Middle frontal gyrus (tissue), 1 donor: ENCODE data around the gene HSD17B2.
"Not testable (repeated sequence)": the region's sequence is repeated elsewhere in the genome, so short reads cannot be mapped to it uniquely, and the experiment has no call there.

Experiments used
- DNase-seq: peaks from one replicate; pipeline ENCODE4 v3.0.0-alpha.2; 2015; ENCODE audit warnings: low spot score; ENCODE audit errors: extremely low spot score

The HSD17B2 gene, protein sequence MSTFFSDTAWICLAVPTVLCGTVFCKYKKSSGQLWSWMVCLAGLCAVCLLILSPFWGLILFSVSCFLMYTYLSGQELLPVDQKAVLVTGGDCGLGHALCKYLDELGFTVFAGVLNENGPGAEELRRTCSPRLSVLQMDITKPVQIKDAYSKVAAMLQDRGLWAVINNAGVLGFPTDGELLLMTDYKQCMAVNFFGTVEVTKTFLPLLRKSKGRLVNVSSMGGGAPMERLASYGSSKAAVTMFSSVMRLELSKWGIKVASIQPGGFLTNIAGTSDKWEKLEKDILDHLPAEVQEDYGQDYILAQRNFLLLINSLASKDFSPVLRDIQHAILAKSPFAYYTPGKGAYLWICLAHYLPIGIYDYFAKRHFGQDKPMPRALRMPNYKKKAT

DNA sequence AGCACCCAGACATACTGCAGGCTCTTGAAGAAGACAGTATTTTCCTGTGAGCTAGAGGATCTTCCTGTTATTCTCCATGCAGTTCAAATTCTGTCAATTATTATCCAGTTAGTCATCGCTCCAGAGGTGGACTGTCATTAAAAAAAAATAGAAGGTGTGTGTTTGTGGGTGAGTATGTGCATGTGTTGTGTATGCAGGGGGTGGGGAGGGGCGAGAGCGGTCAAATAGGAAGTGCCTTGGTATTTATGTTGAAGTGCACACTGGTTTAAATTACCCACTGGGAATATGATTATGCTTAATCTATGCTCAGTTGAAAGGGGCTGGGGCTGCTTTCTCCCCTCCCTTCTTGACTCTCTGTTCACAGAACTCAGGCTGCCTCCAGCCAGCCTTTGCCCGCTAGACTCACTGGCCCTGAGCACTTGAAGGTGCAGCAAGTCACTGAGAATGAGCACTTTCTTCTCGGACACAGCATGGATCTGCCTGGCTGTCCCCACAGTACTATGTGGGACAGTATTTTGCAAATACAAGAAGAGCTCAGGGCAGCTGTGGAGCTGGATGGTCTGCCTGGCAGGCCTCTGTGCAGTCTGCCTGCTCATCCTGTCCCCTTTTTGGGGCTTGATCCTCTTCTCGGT, at the start of gene HSD17B2:
TSS of gene HSD17B2 (plus strand) at position 273 of the 632 bp plus-strand sequence. CDS start at position 445, 172 bp downstream.
- DNase-seq = no peak

DNA sequence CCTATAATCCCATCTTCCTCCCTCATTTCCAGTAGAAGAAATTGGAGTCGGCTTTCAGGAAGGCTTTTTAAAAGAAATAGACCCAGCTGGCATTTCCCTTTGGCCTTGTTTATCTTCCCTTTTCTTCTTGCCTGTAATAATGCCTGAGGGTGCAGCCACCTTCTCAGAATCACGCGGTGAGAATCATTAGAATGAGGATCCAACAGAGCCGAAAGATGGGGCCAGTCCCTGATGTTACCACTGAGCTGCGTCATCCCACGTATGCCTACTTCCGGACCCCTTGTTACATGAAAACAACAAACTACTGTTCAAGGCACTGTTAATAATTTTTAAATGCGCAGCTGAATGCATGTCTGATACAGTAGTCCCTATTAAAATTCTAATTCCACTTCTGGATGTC, 47.9 kb upstream of the HSD17B2 start:
- DNase-seq = no peak

DNA sequence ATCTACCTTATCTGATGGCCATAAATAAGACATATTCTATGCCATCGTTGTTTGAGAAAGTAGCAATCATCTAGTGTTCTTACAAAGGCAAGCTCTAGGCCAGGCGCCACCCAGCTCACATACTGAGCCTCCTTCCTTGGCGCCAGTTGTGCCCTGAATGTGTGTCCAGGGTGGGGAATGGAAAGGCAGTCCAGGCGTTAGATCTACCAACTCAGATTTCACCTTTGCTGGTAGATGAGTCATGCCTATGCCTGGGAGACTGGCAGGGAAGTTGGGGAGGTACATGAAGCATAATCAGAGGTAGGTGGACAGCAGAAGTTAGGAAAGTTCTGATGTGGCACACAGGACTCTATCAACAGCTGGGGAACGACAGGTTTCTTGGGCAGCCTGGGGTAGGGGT, 47.3 kb upstream of the HSD17B2 start:
- DNase-seq = no peak

DNA sequence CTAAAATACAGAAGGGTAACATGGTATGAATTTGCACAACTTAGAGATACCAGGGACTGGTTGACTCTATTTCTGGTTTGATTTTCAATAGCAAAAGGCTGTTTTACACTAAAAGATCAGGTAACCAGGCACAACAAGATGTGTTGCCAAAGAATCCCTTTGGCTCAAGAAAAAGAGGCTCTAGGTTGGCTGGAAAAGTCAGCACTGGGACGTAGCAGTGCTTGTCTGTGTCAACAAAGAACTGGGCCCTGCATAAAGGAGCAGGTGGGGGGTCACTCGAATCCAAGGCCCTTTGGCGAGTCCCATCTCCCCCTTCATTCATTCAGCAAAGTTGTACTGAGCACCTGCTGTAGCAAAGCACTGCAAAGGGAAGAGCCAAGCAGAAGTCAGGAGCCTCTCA, 42.2 kb upstream of the HSD17B2 start:
- no peak for DNase-seq

DNA sequence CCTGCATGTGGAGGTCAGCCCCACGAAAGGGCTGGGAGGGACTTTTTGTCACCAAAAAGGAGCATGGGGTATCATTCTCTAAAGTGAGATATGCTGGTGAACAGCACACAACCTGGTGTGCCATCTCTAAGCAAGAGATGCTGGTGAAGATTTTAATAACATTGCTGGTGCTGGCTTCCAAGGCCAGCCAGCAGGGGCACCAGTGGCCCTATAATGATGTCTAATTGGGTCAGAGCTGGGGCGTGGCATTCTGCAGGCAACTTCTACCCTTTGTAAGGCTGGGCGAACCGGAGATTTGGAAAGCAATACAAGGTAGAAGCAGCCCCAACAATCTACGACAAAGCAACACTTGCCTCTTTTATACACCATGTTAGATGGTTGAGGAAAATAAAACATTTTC, 40.6 kb upstream of the HSD17B2 start:
- no peak for DNase-seq

DNA sequence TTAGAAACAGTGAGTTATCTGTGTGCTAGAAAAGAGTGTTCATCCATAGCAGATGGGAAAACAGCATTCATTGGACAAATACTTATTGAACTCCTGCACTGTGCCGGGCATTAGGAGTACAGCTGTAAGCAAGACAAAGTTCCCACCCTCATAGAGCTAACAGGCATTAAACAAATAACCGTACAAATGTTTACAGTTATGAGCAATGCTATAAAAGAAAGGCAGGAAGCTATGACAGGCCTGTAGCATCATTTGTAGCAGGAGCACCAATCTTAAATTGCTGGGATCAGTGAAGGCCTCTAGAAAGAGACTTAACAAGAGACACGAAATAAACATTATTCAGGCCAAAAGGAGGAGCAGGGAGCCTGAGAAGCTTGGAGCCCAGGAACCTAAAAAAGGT, 39.4 kb upstream of the HSD17B2 start:
- no peak for DNase-seq

DNA sequence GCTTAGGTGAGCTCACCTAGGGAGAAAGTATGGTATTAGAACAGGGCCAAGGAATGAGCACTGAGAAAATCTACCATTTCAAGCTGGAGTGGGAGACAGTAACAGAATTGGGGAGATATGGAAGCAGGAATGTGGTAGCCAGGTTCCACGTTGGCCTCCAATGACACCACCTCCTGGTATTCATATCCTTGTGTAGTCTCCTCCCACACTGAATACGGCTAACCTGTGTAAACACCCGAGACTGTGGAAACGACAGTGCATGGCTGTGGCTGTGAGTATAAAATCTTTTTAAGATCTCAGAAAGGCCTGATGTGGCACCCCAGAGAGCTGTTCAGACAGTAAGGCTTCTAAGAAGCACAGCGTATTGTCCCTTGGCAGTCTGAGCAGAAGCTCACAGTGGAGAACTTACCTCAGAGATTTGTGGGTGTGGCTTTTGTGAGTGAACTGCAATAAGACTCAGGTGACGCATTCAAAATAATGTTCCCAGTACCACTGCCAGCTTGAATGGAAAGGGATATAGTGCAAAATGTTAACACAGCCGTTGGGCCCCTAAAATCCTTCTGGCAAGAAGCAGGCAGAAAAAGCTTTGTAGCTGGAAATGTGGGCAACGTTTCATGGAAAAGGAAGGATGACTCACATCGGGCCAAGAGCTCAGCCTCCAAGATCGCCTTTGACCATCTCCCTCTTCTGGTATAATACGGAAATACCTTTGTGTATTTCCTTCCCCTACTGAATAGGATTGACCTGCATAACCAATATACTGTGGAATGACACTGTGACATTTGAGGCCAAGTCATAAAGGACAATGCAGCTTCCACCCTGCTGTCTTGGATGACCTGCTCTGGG, 38.2 kb upstream of the HSD17B2 start:
- no peak for DNase-seq

DNA sequence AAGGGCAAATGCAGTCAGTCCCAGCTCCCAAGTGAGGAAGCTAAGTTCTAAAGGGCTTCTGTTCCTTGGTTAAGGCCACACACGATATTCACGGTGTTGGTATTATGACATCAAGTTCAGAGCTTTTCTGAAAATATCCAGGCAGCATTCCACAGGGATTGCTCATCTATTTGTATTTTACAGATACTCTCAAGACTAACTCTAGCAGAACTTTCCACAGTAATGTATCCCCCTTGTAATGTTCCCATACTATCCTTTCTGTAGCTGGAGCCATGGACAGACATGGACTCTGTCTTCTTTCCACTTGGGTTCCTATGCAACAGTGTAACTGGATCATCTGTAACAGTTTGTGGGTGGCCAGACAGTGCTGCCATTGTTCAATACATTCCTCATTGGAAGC, 37.3 kb upstream of the HSD17B2 start:
- DNase-seq = no peak

DNA sequence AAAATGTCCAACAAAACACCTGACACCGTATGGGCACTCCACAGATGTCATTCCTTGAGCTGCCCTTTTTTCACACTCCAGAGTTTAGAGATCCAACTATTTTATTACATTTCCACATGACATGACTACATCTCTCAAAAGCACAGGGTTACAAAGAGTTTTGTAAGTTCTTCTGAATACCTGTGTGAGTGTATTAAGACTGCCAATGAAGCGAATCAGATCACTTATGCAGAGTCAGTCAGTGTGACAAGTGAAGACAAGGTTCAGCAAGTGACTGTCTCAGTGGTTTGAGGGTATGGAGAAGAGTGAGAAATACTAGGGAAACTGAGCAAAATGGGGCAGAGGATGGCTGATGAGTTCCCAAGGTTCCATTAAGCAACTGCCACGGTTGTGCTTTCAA, 32.2 kb upstream of the HSD17B2 start:
- no peak for DNase-seq

DNA sequence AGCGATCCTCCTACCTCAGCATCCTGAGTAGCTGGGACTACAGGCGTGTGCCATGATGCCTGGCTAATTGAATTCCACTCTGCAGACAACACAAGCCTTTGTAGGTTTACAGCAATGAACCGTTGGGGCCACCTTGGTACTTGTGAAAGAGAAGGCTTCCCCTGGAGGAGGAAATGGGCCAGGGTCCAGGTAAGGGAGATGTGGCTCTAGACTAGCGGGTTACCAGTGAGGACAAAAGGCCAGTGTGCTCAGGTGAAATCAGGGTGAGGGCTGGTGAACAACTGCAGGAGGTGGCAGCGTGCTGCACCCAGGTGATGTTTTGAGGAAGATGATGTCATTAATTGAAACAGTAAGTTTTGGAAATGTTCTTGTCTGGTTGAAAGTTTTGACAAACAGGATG, 30.5 kb upstream of the HSD17B2 start:
- no peak for DNase-seq

DNA sequence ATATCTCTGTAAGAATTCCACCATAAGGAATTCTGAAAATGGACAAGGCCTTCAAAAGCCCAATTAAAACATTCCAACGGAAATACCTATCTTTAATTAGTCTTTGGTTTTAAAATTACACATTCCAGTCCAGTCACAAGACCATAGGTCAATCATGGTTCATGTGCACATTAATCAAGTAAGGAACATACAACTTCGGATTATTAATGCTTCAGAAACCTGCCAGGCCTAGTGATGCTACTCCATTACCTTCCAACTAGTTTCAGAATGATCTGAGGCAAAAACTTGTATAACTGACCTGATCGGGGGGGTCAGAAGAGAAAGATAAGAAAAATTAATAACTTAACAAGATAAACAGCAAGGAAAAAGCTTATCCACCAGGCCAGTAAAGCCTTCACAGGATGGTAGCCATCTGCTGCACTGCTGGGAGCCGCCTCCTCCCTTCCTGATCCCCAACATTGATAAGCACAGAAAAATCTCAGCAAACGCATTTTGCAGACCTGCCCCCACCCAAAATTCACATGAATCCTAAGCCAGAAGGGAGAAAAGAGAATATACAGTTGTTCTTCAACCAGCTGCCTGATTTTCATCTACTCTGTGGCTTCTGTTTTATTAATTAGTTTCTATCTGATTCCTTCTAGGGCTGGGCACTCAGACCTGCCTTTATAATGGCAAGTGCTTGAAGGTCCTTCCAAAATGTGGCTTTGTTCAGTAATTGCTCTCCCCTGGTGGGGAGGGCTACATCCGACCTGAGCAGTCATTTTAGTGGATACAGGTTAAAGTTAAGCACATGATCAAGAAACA, 29.8 kb upstream of the HSD17B2 start:
- DNase-seq = no peak

DNA sequence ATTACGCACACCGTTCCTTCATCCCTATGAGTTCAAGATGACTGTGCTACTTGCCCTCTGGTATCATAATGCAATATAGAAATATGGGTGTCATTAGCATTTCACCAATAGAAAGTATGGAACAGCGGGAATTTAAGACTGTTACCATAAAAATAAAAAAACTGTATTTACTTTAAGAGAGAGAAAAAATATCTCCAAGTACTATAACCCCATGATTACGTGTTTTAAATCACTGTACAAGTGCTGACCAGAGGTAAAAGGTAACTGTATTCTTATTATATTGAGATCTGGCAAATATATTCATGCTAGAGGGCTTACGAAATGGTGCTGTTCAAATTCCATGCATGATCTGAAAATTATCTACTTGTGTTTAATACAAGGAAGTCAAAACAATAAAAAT, 29.0 kb upstream of the HSD17B2 start:
- DNase-seq = no peak

DNA sequence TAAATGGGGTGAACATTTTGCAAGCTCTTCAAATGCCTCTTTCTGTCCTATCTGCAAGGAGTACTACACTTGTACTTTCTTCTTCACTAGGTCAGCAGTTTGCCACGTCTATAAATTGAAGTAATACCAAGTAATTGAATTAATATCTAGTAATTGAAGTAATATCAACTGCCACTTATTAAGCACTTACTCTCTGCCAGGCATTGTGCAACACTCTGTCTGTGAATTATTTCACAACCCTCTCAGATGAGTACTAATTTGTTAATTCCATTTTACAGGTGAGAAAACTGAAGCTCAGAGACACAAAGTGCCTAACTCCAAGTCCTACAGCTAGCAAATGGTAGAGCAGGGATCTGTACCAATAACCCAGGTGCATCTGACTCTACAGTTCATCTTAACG, 27.9 kb upstream of the HSD17B2 start:
- no peak for DNase-seq

DNA sequence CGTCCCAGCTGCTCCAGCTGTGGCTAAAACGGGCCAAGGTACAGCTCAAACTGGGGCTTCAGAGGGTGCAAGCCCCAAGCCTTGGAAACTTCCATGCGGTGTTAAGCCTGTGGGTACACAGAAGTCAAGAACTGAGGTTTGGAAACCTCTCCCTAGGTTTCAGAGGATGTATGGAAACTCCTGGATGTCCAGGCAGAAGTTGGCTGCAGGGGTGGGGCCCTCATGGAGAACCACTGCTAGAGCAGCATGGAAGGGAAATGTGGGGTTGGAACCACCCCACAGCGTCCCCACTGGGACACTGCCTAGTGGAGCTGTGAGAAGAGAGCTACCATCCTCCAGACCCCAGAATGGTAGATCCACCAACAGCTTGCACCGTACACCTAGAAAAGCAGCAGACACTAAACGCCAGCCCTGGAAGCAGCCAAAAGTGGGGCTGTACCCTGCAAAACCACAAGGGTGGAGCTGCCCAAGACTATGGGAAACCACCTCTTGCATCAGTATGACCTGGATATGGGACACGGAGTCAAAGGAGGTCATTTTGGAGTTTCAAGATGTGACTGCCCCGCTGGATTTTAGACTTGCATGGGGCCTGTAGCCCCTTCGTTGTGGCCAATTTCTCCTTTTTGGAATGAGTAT, 26.0 kb upstream of the HSD17B2 start:
- no peak for DNase-seq

DNA sequence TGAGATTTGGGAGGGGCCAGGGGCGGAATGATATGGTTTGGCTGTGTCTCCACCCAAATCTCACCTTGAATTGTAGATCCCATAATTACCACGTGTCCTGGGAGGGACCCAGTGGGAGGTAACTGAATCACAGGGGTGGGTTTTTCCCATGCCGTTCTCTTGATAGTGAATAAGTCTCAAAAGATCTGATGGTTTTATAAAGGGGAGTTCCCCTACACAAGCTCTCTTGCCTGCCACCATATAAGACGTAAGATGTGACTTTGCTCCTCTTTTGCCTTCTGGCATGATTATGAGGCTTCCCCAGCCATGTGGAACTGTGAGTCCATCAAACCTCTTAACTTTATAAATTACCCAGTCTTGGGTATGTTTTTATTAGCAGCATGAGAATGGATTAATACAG, 25.3 kb upstream of the HSD17B2 start:
- not testable (repeated sequence) for DNase-seq

DNA sequence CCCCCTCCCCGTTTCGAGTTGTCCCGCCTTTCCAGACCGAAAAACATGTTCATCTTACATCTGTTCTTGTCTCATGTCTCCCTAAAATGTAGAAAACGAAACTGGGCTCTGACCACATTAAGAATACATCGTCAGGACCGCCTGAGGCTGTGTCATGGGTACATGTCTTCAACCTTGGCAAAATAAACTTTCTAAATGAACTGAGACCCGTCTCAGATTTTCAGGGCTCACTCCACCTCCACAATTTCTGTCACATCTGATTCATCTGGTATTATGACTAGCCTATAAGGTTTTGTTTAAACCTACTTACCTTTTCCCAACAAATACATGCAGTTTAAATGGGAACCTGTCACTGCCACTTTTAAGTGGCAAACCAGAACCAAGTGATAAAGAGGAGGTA, 24.4 kb upstream of the HSD17B2 start:
- DNase-seq = no peak

DNA sequence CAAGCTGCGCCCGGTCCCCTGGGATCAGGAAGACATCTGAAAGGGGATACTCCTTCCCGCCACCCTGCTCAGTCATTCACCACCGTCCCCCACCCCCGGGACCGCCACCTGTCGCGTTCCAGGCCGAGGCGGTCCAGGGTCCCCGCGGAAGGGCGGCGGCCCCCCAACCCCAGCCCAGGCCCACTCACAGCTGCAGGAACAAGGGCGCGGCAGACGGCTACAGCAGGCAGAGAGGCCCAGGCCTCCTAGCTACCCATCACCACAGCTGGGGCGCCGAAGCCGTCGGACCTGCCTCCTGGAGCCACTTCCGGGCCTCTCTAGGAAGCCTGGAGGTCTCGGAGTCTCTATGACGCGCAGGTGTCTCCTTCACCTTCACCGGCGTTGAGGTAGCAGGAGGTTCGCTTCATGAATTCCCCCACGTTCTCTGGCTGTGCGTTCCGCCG, 23.8 kb upstream of the HSD17B2 start, which contains the start of gene SDR42E1:
TSS of gene SDR42E1 (minus strand) at position 272 of the 443 bp plus-strand sequence. CDS start 10,612 bp downstream, outside the sequence.
- no peak for DNase-seq

DNA sequence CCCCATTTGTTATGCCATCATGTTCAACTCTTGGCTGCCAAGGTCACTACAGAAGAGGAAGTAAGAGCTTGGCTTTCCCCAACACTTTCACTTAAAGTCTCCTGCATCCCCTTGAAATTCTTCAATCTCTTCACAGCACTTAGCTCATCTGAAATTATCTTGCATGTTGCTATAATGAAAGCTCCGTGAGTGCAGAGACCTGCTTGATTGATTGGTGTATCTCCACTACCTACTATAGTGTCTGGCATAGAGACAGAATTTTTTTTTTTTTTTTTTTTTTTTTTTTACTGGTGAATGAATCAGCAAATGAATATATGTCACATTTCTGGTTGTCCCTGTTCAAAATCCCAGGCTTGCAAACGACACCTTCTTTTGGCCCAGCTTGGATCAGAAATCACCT, 21.9 kb upstream of the HSD17B2 start:
- DNase-seq = no peak

DNA sequence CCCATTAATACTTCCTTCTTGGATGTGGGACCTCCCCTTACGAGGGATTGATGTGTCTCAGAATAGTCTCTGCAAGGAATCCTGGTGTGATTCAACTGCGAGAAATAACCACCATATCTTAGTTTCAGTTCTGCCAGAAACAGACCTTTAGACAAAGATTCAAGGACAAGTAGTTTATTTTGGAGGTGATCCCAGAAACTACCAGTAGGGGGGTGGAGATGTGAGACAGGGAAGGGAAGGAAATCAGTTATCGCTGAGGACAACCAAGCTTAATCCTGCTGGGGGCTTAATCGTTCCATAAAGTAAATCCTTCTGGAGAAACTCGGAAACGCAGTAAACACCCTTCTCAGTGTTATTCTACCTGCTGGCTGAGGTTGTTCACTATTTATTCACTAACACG, 18.8 kb upstream of the HSD17B2 start:
- DNase-seq = no peak

DNA sequence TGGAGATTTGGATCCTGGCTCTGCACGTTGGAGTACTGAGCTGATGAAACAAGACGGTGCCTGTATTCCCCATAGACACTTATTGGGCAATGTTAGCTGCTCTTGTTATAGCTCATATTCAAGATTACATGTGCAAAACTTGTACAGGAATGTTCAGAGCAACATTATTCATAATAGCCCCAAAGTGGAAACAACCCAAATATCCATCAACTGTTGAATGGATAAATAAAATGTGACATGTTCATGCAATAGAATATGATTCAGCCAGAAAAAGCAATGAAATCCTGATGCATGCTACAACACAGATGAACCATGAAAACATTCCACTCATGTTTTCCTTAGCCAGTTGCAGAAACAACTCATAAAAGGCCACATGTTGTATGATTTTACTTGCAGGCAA, 18.1 kb upstream of the HSD17B2 start:
- no peak for DNase-seq
